Hepatocyte (in vitro differentiated cells): ENCODE measurements around the gene WDFY4. TPM values are rescaled to one million over a fixed set of nuclear protein-coding genes. Genes with fewer than 3 reads are reported as not detected.

Experiments
- DNase-seq: peaks from one replicate; pipeline ENCODE4 v3.0.0-alpha.2; 2016; ENCODE audit warnings: low spot score
- H2AFZ ChIP-seq: fragments of 200-600 bp; sonication (generic); 2 replicates; pipeline ENCODE4 v1.6.0; 2016; ENCODE audit warnings: antibody characterized with exemption, mild to moderate bottlenecking
- H3K27ac ChIP-seq: fragments of 200-600 bp; sonication (generic); 2 replicates; pipeline ENCODE4 v1.5.1; 2016; ENCODE audit warnings: mild to moderate bottlenecking
- H3K27me3 ChIP-seq: fragments of 200-600 bp; sonication (generic); 2 replicates; pipeline ENCODE4 v1.6.1; 2016
- H3K36me3 ChIP-seq: fragments of 200-600 bp; sonication (generic); replicated peaks from 2 replicates; pipeline ENCODE4 v1.5.1; 2016; ENCODE audit warnings: low read depth; ENCODE audit not compliant: insufficient read depth
- H3K4me1 ChIP-seq: fragments of 200-600 bp; sonication (generic); 2 replicates; pipeline ENCODE4 v1.5.1; 2016; ENCODE audit warnings: mild to moderate bottlenecking, moderate library complexity; ENCODE audit not compliant: insufficient read depth
- H3K4me2 ChIP-seq: fragments of 200-600 bp; sonication (generic); 2 replicates; pipeline ENCODE4 v1.6.0; 2016
- H3K4me3 ChIP-seq: fragments of 200-600 bp; sonication (generic); 2 replicates; pipeline ENCODE4 v1.5.1; 2016; ENCODE audit warnings: mild to moderate bottlenecking
- H3K79me2 ChIP-seq: fragments of 200-600 bp; sonication (generic); 2 replicates; pipeline ENCODE4 v1.6.0; 2017; ENCODE audit warnings: mild to moderate bottlenecking
- H3K9me2 ChIP-seq: fragments of 200-600 bp; sonication (generic); replicated peaks from 2 replicates; pipeline ENCODE4 v1.6.0; 2017; ENCODE audit warnings: mild to moderate bottlenecking; ENCODE audit not compliant: insufficient read depth
- H3K9me3 ChIP-seq: fragments of 200-600 bp; sonication (generic); 2 replicates; pipeline ENCODE4 v1.5.1; 2016; ENCODE audit warnings: low read depth, mild to moderate bottlenecking
- H4K20me1 ChIP-seq: fragments of 200-600 bp; sonication (generic); 2 replicates; pipeline ENCODE4 v1.6.0; 2016; ENCODE audit warnings: mild to moderate bottlenecking; ENCODE audit not compliant: insufficient read depth, poor library complexity, severe bottlenecking
- CTCF ChIP-seq: fragments of 200-600 bp; sonication (generic); IDR thresholded peaks from 2 replicates; pipeline ENCODE4 v1.5.1; 2016; ENCODE audit warnings: antibody characterized with exemption, mild to moderate bottlenecking; ENCODE audit not compliant: poor library complexity
- EZH2 ChIP-seq: fragments of 200-600 bp; sonication (generic); IDR thresholded peaks from 2 replicates; pipeline ENCODE4 v1.6.1; 2016; ENCODE audit warnings: antibody characterized with exemption, mild to moderate bottlenecking, borderline replicate concordance
- EZH2phosphoT487 ChIP-seq: fragments of 200-600 bp; sonication (generic); IDR thresholded peaks from one replicate; pipeline ENCODE4 v1.6.1; 2018; ENCODE audit warnings: antibody characterized with exemption, mild to moderate bottlenecking, low read depth, moderate library complexity; ENCODE audit not compliant: unreplicated experiment, severe bottlenecking
- WGBS: methylation state at CpG from one replicate; pipeline ENCODE4 v1.1.6; 2016; ENCODE audit warnings: low lambda C conversion rate; ENCODE audit errors: missing lambda C conversion rate; 5-methylcytosine and 5-hydroxymethylcytosine counted together
- polyA plus RNA-seq: library from polyadenylated mRNA; unstranded; fragments of >200 nt; fragmentation: Nextera tagmentation; extraction: Ambion mirVana; gene quantifications from 2 replicates; pipeline ENCODE4 v1.2.1, GENCODE V29; 2016
- total RNA-seq: library from RNA; depleted of rRNA; stranded (reverse); fragments of >200 nt; gene quantifications from 2 replicates; pipeline ENCODE4 v1.2.3, GENCODE V29; 2014

WDFY4 gene
- total and polyA plus RNA-seq, 2 experiments from 2014 or later = 0.43 to 0.91 TPM

GRCh38 chr10:48670978-48671913, 13.4 kb upstream of the WDFY4 start:
- H3K27me3 ChIP-seq = no peaks in the 10 kb centered on the region
- no peaks in the 10 kb centered on the region for H4K20me1 ChIP-seq
- no peaks in the 10 kb centered on the region for H3K9me3 ChIP-seq
- H3K36me3 ChIP-seq = no peaks in the 10 kb centered on the region
- no peaks in the 10 kb centered on the region for H3K9me2 ChIP-seq
- TF ChIP-seq EZH2phosphoT487 = no peak
- no peaks in the 10 kb centered on the region for H3K79me2 ChIP-seq
- 32% methylated on average over 28 of the region's 28 CpGs for WGBS
- no peak overlapping the region for H3K27ac ChIP-seq
- H3K4me2 ChIP-seq = peak overlapping the region; percentile 25
- DNase-seq = no peak
- no peak overlapping the region for H2AFZ ChIP-seq
- H3K4me1 ChIP-seq = no peaks in the 10 kb centered on the region
- no peak overlapping the region for H3K4me3 ChIP-seq

- Histone ChIP-seq H2AFZ (no peak overlapping the region), H4K20me1 (no peaks in the 10 kb centered on the region), H3K27ac (no peak overlapping the region), H3K9me3 (no peaks in the 10 kb centered on the region), H3K36me3 (no peaks in the 10 kb centered on the region), H3K9me2 (no peaks in the 10 kb centered on the region), H3K79me2 (no peaks in the 10 kb centered on the region), H3K4me3 (no peak overlapping the region), H3K4me2 (peak overlapping the region; percentile 25), H3K27me3 (no peaks in the 10 kb centered on the region), H3K4me1 (no peaks in the 10 kb centered on the region)
- TF ChIP-seq CTCF (no peak), EZH2phosphoT487 (no peak), EZH2 (no peak)
- no peak for DNase-seq
- 78% methylated on average over 26 of the region's 26 CpGs for WGBS
These were observed 12.6 kb upstream of the WDFY4 start for GRCh38 chr10:48671914-48672595.

- no peaks in the 10 kb centered on the region for H3K79me2 ChIP-seq
- no peaks in the 10 kb centered on the region for H3K9me2 ChIP-seq
- no peaks in the 10 kb centered on the region for H3K9me3 ChIP-seq
- no peak overlapping the region for H2AFZ ChIP-seq
- H3K27ac ChIP-seq = no peak overlapping the region
- no peaks in the 10 kb centered on the region for H3K36me3 ChIP-seq
- H4K20me1 ChIP-seq = no peaks in the 10 kb centered on the region
- H3K4me3 ChIP-seq = no peak overlapping the region
- peak; percentile 1 for DNase-seq
- 90% methylated on average over 9 of the region's 9 CpGs for WGBS
- TF ChIP-seq EZH2phosphoT487 (no peak), CTCF (no peak), EZH2 (no peak)
- no peaks in the 10 kb centered on the region for H3K27me3 ChIP-seq
- no peaks in the 10 kb centered on the region for H3K4me1 ChIP-seq
- no peak overlapping the region for H3K4me2 ChIP-seq
These were observed 11.9 kb upstream of the WDFY4 start for GRCh38 chr10:48672596-48673265.
